Measurements from ENCODE around the gene CD302.

DNA sequence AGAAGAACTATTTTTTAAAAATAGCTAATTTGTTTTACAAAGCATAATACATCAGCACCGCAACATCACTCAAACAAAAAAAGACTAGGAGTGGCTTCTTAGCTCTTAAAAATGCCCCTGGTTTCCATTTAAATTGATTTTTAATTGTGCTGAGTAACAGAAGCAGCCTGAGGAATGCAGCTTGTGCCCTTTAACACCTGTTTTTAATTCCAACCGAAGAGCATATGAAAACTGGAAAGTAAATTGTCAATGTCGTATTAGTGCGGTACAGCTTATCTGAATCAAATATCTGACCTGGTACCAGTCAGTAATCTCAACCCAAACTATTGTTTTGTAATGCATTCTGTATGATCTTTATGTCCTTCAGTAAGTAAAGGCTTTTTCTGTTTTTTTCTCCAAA is 13.2 kb upstream of the CD302 start:
- TF ChIP-seq EGR1 (IDR thresholded peaks at IDR 0.05; ENCODE audit: borderline replicate concordance, low read depth, low read length) (no peak), TAF1 (IDR thresholded peaks at IDR 0.05; ENCODE audit: low read depth, low read length) (no peak), KDM5A (IDR thresholded peaks at IDR 0.05; ENCODE audit: low read length) (no peak), GABPA (IDR thresholded peaks at IDR 0.05; ENCODE audit: borderline replicate concordance, insufficient read depth, low read length) (no peak), RXRA (IDR thresholded peaks at IDR 0.05; ENCODE audit: insufficient read depth, low read depth, low read length) (no peak), CHD2 (IDR thresholded peaks at IDR 0.05; ENCODE audit: low read length) (no peak), CTCF (IDR thresholded peaks at IDR 0.05; ENCODE audit: control extremely low read depth in 1 of 3, insufficient read depth in 1 of 3, low read depth in 1 of 3, low read length in 3 of 3) (no peak), CBX5 (IDR thresholded peaks at IDR 0.05; ENCODE audit: low read depth, low read length) (no peak), FOSL1 (IDR thresholded peaks at IDR 0.05; ENCODE audit: insufficient read depth, low read depth, low read length) (no peak), BRCA1 (IDR thresholded peaks at IDR 0.05; ENCODE audit: low read depth, low read length) (no peak)
- TF ChIP-seq, protein P1, sequence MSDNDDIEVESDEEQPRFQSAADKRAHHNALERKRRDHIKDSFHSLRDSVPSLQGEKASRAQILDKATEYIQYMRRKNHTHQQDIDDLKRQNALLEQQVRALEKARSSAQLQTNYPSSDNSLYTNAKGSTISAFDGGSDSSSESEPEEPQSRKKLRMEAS (IDR thresholded peaks at IDR 0.05) = no peak
